HG03469 (cell line): Measurements from ENCODE around the gene GGCX.

Experiments
- ATAC-seq: cut with Tn5 transposase; IDR thresholded peaks from one replicate; pipeline ENCODE4 v1.9.1; 2021; ENCODE audit warnings: mild to moderate bottlenecking, moderate library complexity, moderate number of reproducible peaks; ENCODE audit not compliant: unreplicated experiment

Gene GGCX

DNA sequence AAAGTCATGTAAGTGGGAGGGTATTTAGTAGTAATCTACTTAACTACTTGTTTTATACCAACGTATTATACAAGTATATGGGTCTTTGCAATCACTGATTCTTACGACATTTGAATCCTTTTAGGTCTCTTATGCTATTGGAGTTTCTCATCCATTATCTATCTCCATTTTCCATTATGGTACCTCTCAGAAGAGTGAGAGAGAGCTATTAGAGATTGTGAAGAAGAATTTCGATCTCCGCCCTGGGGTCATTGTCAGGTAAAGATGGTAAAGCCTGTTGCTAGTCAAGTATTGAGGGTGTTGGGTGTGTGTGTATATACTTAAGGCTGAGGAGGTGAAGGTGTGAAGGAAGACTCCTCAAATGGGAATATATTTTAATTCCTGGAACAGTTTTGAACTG lies 18.5 kb downstream of the GGCX start:
- no peak for ATAC-seq

DNA sequence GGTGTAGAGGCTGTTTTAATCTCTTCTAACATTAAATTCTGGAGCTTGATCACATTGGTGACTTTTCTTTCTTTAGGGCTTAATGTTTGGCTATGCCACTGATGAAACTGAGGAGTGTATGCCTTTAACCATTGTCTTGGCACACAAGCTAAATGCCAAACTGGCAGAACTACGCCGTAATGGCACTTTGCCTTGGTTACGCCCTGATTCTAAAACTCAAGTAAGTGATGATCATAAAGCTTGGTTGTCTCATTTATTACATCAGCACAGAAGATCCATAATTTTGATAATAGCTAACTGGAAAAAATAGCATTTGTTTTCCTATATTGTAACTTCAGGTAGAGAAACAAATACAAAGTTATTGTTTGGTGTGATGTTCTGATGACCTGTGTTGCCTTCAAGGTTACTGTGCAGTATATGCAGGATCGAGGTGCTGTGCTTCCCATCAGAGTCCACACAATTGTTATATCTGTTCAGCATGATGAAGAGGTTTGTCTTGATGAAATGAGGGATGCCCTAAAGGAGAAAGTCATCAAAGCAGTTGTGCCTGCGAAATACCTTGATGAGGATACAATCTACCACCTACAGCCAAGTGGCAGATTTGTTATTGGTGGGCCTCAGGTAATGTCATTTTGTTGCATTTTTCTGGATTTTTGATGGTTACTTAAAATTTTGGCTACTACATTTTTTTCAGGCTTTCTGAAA lies 19.4 kb downstream of the GGCX start:
- no peak for ATAC-seq

DNA sequence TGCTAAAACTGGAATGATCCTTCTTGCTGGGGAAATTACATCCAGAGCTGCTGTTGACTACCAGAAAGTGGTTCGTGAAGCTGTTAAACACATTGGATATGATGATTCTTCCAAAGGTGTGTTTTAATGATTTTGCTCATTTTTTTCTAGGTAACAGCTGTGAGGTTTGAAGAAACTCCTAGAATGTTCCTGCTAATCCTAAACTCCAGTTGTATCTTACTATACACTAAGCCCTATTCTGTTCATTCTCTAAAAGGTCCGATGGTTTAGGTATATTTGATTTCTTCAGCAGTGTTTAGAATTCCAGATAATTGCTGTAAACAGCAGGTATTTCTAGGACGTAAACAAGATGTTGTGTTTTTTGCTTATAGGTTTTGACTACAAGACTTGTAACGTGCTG lies 20.0 kb downstream of the GGCX start:
- no peak for ATAC-seq

DNA sequence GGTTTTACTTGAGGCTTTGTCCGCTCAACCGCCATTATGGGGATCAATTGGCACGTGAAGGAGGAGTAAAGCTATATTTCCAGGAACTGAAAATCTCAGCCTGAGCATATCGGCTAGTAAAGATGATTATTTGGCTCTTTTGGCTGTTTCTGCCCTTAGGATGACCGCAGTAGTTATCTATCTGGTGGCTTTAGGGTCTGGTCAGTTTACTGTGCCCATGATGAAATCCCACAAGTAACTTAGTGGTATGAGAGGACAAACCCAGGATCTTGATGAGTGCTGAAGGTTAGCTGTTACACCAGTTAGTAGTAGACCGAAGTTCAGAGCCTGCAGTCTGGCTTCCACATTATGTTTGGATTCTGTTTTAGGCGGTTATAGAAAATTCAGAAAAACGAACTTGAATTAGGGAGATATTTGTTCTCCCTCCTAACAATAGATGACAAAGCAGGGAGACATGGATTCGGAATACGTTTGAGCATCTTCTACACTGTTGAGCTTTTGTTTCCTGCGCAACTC lies 21.1 kb downstream of the GGCX start:
- no peak for ATAC-seq

DNA sequence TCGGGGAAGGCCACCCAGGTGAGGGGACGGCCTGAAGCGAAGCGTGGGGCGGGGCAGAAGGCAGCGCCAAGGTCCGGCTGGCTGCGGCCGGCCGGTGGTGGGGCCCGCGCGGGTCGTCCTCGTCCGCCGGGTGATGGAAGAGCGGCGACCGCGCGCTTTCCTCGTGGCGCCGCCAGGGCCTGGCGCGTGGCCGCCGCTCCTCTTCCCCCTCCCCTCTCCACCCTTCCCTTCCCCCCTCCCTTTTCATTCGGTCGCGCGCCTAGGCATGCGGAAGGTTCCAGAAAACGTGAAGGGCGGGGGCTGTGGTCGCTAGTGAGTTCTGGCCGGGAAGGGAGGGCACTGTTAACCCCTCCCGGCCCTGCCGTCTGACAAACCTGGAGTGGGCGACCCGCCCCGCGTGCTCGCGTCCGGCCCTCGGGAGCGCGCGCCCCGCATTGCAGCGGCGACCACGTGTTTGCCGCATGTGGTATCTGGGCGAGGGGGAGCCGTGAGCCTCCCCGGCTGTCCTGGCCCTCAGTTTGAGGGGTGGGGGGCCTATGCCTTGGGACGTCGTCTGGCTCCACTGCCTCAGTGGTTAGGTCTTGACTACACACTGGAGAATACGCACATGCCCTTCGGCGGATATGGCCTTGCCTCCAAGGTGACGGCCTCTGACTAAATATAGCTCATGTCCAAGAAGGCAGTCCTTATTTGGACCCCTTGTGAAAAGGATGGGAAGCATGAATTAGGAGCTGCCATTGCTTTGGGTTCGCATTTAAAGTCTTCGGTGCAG lies 21.7 kb downstream of the GGCX start:
- peak; percentile 21 for ATAC-seq

DNA sequence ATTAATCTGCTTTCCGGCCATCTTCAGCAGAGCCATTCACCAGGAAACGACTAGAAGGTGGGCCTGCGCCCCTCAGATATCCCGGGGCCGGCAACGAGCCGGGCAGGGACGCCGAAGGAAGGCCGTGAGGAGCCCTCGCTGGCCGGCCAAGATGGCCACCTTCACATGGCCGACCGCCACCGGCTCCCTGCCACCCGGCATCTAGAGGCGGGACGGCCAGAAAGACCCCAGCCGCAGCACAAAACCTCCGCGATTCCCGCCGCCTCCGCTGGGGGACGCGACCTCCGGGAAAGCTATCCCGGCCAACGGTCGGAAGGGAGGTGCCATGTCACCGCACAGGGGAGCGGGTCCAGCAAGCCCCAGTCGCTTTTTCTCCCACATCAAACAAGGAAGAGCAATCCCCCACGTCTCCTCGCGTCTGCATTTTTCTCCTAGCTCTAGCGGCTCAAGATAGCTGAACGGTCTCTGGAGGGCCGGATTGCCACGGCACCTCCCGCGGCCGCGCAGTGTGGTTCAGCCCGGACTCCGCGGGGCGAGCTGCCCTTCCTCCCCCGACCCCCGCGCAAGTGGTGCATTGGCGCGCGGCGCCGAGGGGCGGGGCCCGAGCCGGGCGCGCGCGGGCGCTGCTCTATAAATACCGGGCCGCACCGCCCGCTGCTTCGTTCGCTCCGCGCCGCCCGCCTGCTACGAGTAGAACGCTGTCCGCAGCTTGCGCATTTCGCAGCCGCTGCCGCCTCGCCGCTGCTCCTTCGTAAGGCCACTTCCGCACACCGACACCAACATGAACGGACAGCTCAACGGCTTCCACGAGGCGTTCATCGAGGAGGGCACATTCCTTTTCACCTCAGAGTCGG lies 22.6 kb downstream of the GGCX start, which contains the start of gene MAT2A:
Gene MAT2A (plus strand): TSS at position 662 of the 854 bp plus-strand sequence. CDS start 120 bp downstream, at position 782.
- peak; percentile 42 for ATAC-seq

DNA sequence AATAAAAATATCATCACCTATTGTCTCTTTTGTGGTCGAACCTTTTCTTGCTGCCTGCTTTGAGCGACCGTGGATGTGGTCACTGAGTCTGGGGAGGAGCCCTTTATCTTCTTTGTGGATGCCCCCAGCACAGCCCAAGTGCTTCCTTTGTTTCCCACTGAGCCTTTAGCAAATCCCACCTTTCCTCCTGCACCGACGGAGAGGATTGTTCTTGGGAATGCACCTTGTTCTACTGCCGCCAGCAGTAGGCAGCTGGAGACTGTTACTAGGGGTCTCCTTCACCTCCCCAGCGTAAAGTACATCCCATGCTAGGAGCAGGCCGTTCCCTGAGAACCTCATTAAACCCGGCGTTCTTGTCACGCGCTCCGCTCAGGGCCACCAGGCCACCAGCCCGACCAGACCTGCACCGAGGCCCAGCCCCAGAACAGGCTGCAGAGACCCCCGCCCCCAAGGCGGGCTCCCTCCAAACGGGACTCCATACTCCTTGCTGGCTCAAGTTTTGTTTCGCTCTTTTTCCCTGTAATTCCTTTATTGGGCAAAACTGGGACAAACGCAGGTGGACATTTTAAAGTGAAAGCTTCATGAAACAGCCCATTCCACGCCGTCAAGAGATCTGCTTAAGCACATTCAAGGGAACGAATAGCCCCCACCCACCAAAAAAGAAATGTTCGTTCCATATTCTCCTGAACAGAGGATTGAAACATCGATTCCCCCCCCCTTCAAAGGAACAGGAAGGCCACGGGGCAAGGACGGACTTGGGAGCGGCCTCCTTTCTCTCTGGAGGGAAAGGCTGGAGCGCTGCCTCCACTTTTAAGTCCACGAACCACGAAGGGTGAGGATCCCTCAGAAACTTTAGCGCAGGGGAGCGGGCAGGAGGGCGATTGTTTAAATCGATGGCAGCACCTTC lies 23.4 kb downstream of the GGCX start:
- no peak for ATAC-seq

DNA sequence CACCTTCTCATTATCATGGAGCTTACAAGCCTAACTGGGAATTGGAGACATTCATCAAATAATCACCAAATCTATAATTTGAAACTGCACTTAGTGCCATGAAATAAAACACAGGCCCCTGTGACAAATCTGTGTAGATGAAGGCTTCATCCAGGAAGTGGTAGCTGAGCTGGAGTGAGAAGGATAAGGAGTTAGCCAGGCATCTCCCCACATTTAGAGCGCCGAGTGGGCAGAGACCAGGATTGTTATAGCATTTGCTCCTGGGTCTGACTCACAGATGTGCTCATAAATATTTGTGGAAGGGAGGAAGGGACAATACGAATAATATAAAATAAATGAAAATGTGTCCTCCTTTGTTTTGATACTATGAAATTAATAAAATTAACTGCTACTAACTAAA lies 24.8 kb downstream of the GGCX start:
- ATAC-seq: no peak

DNA sequence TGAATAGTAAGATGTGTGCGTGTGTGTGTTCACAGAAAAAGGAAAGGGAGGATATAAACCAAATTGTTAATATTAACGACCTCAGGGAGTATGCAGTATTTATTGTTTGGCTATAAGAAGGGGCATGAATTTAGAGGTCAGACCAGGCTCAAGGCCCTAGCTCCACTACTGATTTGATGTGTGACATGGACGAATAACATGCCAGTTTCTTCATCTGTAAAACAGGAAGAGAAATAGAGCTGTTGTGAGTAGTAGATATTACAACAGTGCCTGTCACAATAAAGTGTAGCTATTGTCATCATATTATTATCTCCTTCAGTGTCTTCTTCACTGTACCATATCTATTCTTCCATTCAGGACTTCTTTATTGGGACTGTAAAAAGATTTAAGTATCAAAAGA lies 26.4 kb downstream of the GGCX start:
- ATAC-seq: no peak

DNA sequence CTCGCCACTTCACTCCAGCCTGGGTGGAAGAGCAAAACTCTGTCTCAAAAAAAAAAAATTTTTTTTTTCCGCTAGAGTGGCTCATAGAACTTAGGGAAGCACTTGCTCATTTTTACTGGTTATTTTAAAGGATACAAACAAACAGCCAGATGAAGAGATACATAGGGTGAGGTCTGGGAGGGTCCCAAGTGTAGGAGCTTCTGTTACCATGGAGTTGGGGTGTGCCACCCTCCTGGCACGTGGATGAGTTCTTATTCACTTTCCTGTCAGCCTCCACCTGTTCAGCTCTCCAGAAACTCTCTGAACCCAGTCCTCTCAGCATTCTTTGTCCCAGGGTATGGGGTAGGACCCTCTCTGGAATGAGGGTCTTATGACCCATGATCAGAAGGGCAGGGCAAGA lies 27.2 kb downstream of the GGCX start:
- ATAC-seq: no peak

DNA sequence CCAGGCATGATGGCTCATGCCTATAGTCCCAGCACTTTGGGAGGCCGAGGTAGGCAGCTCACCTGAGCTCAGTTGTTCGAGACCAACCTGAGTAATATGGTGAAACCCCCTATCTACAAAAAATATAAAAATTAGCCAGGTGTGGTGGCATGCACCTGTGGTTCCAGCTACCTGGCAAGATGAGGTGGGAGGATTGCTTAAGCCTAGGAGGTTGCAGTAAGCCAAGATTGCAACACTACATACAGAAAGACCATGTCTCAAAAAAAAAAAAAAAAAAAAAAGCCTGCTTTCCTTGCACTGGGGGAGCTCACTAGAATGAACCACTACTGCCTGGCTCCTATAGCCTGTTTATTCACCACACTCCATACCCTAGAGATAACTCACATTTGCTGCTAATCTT lies 29.7 kb downstream of the GGCX start:
- ATAC-seq: no peak

DNA sequence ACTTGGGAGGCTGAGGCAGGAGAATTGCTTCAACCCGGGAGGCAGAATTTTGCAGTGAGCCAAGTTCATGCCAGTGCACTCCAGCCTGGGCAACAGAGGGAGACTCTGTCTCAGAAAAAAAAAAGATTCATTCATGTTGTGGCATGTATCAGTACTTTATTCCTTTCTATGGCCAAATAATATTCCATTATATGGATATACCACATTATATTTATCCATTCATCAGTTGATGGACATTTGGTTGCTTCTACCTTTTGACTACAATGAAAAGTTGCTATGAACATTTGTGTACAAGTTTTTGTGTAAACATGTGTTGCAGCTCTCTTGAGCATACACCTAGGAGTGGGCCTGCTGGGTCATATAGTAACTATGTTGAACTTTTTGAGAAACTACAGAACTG lies 31.5 kb downstream of the GGCX start:
- no peak for ATAC-seq

DNA sequence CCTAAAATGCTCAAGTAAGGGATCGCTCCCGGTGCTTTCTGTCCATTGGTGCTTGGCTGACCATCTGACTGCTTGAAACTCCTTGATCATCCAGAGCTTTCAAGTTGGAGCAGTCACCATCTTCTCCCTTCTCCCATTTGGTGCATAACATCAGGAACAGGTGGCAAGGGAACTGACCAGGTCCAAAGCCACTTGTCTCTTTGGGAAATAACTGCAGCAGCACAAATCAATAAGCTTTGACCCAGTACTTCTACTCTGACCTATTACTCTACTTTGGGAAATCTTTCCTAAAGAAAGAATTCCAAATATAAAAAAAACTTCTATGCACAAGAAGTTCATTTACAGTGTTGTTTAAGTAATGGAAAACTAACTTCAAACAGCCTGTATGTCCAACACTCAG lies 32.9 kb downstream of the GGCX start:
- no peak for ATAC-seq

DNA sequence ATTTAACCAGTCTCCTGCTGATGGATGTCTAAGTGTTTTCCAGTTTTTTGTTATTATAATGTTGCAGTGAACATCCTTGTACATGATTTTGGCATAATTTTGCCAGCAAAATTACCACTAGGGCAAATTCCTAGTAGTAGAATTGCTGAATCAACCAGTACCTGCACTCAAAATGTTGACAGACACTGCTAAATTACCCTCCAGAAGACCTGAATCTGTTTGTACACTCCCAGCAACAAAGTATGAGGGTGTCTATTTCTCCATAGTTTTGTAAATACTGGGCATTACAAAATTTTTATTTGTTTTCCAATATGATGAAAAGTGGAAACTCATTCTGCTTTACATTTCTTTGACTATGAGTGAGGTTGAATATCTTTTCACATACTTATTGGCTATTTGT lies 33.5 kb downstream of the GGCX start:
- ATAC-seq: no peak

DNA sequence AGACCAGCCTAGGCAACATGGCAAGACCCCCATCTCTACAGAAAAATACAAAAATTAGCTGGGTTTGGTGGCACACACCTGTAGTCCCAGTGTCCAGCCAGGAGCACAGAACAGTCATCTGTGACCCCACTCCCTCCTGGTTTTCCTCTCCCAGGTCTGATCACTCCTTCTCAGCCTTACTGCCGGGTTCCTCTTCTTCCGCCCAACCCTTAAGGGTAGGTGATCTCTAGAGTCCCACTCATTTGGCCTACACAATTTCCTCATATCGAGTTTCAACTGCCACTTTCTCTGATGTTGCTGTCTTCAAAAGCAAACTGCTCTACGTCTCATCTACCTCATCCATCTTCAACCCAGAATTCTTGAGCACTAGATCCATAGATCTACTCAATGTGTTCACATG lies 35.7 kb downstream of the GGCX start:
- ATAC-seq: no peak

DNA sequence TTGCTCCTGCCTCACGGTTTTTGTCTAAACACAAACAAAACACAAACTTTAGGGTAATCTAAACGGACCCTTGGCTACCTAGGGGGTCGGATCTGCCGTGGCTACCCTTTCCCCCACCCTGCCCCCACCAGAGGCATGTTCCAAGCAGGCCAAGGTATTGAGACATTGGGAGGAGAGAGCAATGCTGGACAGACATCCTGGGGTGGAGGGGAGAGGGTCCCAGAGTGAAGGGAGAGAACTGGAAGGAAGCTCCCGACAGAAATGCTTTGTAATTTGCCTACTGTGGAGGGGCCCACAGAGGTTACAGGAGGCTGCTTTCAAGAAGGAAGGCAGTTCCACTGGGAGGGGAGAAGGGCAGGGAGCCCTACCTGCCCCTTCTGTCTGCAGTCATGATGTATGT lies 36.3 kb downstream of the GGCX start:
- ATAC-seq: no peak

DNA sequence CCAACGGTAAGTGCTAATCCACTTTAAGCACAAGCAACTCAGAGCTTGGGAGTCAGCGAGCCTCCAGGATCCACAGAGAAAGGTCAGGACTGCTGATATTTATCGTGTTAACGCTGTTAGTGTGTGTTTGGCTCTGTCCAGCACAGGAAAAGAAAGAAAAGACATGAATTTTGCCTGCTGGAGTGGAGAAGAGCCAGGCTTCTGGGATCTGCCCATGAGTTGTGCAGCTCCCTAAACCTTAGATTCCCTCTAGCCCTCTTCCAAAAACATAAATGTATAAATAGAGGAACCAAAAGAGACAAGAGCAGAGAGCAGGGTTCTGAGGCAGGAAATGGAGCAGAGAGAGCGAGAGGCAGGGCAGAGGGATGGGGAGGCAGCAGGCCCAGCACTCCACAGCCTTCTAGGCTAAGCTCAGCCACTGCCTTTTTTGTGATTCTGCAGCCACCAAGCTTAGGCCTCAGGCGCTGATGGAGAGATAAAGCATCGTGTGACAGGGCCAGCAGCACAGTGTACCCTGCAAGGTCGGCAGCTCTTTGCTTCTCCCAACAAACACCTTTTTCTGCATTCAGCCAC lies 36.9 kb downstream of the GGCX start:
- ATAC-seq: no peak

DNA sequence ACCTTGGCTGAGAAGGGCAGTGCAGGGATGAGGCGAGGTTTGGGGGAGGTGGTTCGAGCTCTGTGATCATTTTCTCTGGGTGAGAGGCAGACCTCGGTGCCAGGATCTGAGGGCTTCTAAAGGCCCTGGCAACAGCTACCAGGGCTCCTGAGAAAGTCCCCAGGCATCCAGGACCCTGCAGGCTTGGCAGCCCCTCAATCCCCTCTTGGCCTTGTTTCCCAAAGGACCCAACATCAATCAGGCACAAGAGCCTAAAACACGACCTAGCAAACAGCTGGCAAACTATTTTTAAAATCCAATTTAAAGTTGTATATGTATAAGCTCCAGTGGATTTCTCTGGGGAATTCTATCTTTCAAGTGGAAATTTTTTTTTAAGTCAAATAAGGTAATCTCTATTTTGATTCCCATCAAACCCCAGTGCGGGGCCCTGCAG lies 37.4 kb downstream of the GGCX start:
- no peak for ATAC-seq

DNA sequence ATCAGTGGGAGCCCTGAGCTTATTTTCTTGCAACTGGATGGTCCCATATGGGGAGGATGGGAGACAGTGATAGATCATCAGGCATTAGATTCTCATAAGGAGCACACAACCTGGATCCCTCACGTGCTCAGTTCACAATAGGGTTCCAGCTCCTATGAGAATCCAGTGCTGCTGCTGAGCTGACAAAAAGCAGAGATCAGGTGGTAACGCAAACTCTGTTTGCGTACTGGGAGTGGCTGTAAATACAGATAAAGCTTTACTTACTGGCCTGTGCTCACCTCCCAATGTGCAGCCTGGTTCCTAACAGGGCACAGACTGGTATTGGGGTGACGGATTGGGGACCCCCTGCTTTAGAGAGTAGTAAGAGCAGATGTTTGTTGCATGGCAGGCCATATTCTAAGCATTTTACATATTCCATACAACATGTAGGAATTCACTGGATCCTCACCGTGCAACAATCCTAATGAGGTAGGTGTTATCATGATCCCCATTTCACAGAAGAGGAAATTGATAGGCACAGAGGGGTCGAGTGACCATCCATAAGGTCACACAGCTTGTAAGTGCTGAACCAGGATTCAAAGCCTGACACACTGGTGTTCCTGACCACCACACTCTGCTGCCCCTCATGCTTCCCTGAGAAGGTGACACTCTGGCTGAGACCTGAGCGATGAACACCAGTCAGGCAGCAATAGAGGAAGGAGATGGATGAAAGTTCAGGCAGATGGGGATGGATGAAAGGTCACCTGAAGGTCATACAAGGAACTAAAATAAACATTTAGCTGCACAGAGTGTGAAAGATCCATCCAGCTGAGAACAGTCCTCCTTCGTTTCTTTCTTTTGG lies 38.0 kb downstream of the GGCX start:
- no peak for ATAC-seq
